ENCODE measurements around the gene TMEM41B.

- TF ChIP-seq, protein P1, sequence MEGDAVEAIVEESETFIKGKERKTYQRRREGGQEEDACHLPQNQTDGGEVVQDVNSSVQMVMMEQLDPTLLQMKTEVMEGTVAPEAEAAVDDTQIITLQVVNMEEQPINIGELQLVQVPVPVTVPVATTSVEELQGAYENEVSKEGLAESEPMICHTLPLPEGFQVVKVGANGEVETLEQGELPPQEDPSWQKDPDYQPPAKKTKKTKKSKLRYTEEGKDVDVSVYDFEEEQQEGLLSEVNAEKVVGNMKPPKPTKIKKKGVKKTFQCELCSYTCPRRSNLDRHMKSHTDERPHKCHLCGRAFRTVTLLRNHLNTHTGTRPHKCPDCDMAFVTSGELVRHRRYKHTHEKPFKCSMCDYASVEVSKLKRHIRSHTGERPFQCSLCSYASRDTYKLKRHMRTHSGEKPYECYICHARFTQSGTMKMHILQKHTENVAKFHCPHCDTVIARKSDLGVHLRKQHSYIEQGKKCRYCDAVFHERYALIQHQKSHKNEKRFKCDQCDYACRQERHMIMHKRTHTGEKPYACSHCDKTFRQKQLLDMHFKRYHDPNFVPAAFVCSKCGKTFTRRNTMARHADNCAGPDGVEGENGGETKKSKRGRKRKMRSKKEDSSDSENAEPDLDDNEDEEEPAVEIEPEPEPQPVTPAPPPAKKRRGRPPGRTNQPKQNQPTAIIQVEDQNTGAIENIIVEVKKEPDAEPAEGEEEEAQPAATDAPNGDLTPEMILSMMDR (IDR thresholded peaks at IDR 0.05) = no peak
- TF ChIP-seq POLR2A (IDR thresholded peaks at IDR 0.05) = no peak
Measured at GRCh38 chr11:9251311-9251710, 63.1 kb downstream of the TMEM41B start.

All from thyroid gland (tissue), 4 donors.